ENCODE data around the gene ANXA6.

DNA sequence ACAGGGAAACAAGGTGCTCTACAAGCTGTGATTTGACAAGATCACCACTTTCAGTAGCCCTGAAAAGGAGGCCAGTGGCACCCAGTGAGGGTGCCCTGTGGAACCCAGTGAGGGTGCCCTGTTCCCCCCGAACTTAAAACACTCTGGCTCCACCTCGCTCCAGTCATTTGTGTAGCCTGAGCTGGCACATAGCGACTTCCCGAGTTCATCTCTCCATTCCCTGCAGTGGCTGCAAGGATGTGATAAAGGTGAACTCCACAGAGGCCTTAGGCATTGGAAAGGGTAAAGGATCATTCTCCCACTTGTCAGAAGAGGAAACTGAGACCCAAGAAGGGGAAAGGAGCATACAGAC, 21.9 kb upstream of the ANXA6 start:
- no peak for TF ChIP-seq TEAD4 (IDR thresholded peaks at IDR 0.05; ENCODE audit: borderline replicate concordance, insufficient read depth)
- TF ChIP-seq MAX (IDR thresholded peaks at IDR 0.05; ENCODE audit: low read depth), result no peak
- TF ChIP-seq FOSL2 (IDR thresholded peaks at IDR 0.05; ENCODE audit: borderline replicate concordance, low read depth), result no peak

Measured in SK-N-SH (cell line).